Measurements from ENCODE around the gene FOXK1.

The FOXK1 gene

GRCh38 chr7:4725014-4725849, 43.1 kb downstream of the FOXK1 start:
- no peak for DNase-seq

- no peak for DNase-seq
Measured at GRCh38 chr7:4725850-4726450, 43.9 kb downstream of the FOXK1 start.

GRCh38 chr7:4726566-4726965, 44.5 kb downstream of the FOXK1 start:
- no peak for DNase-seq

GRCh38 chr7:4727914-4728705, 46.0 kb downstream of the FOXK1 start:
- DNase-seq = no peak

- no peak for DNase-seq
Measured at GRCh38 chr7:4729266-4729665, 47.2 kb downstream of the FOXK1 start.

GRCh38 chr7:4730276-4730675, 48.2 kb downstream of the FOXK1 start:
- no peak for DNase-seq

- no peak for DNase-seq
Measured at GRCh38 chr7:4730971-4731370, 48.9 kb downstream of the FOXK1 start.

GRCh38 chr7:4731803-4732202, 49.7 kb downstream of the FOXK1 start:
- no peak for DNase-seq

GRCh38 chr7:4733936-4734528, 51.9 kb downstream of the FOXK1 start:
- DNase-seq = no peak

- no peak for DNase-seq
Measured at GRCh38 chr7:4734587-4735345, 52.7 kb downstream of the FOXK1 start.

- DNase-seq = no peak
Measured at GRCh38 chr7:4737300-4737699, 55.2 kb downstream of the FOXK1 start.

- DNase-seq = no peak
Measured at GRCh38 chr7:4738711-4739527, 56.8 kb downstream of the FOXK1 start.

GRCh38 chr7:4739528-4739992, 57.5 kb downstream of the FOXK1 start:
- no peak for DNase-seq

GRCh38 chr7:4740796-4741195, 58.7 kb downstream of the FOXK1 start:
- DNase-seq = no peak

GRCh38 chr7:4742051-4742573, 60.0 kb downstream of the FOXK1 start:
- no peak for DNase-seq

- no peak for DNase-seq
Measured at GRCh38 chr7:4742852-4743251, 60.8 kb downstream of the FOXK1 start.

GRCh38 chr7:4744391-4745264, 62.5 kb downstream of the FOXK1 start:
- DNase-seq = peak; percentile 96

GRCh38 chr7:4745265-4745919, 63.3 kb downstream of the FOXK1 start:
- no peak for DNase-seq
